Measurements from ENCODE around the gene RABEP1.
"Not testable (repeated sequence)": the region's sequence is repeated elsewhere in the genome, so short reads cannot be mapped to it uniquely, and the experiment has no call there.

- not testable (repeated sequence) for TF ChIP-seq CTCF (conservative IDR thresholded peaks at IDR 0.05 in 1 of 2, IDR thresholded peaks at IDR 0.05 in 1 of 2; ENCODE audit: extremely low read depth in 1 of 2, insufficient read depth in 1 of 2, low read depth in 1 of 2, low read length in 2 of 2); EZH2 (IDR thresholded peaks at IDR 0.05; ENCODE audit: borderline replicate concordance, low read length)
These were observed 42.3 kb upstream of the RABEP1 start for GRCh38 chr17:5239769-5240168.
